ENCODE results near the gene CARNS1.
"Not testable (repeated sequence)": the region's sequence is repeated elsewhere in the genome, so short reads cannot be mapped to it uniquely, and the experiment has no call there.

Gene CARNS1

DNA sequence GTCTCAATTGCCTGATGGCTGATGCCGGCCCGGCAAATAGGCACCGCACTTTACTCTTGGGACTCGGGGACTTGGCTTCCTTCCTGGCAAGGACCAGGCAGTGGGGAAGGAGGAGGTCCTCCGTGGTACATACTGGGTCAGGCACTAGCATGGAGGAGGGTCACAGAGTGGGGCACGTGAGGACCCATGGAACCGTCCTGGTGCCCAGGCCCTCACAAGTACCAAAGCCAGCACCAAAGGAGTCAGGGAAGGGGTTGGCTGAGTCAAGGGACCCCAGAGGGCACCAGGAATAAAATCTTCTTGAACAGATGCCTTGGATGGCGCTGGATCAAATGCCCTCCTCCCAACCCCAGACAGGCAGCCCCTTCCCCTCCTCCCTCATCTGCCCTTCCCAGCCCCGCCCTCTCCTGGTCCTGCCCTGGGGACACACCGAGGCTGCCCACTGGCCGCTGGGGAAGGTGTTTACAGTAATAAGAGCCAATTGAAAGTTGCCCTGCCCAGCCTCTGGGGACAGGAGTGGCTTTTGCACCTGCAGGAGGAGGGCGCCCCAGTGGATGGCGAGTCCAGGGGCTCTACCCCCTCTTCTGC lies 5.6 kb upstream of the CARNS1 start:
- DNase-seq (ENCODE audit: low spot score), result no peak

DNA sequence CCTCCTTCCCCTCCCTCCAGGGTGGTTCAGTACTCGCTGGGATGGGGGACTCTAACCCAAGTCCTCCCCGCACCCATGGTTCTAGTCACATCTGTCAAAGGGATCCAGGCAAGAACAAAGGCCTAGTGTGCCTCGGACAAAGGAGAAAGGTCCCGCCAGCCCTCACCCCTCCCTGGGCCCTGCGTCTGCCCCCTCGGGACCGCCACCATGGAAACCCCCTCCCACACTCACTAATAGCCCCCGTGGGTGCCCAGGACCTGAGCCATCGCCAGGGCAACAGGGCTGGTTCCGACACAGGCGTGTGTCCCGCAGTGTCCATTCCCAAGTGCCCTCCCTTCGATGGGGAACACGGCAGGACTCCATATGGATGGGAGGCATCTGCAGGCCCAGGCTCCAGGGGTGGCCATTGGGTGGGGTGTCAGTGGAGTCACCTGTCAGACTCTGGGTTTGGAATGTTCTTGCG lies 5.1 kb upstream of the CARNS1 start:
- no peak for DNase-seq (ENCODE audit: low spot score)

GRCh38 chr11:67410984-67411784 lies 4.3 kb upstream of the CARNS1 start:
- no peak for DNase-seq (ENCODE audit: low spot score)

GRCh38 chr11:67411785-67412152 lies 3.7 kb upstream of the CARNS1 start:
- no peak for DNase-seq (ENCODE audit: low spot score)

GRCh38 chr11:67412495-67413179 lies 2.8 kb upstream of the CARNS1 start:
- no peak for DNase-seq (ENCODE audit: low spot score)

- DNase-seq (ENCODE audit: low spot score), result no peak
Measured at GRCh38 chr11:67413266-67413849, 2.1 kb upstream of the CARNS1 start.

GRCh38 chr11:67416416-67417335 lies 1.2 kb downstream of the CARNS1 start:
- no peak for DNase-seq (ENCODE audit: low spot score)

GRCh38 chr11:67417425-67417824 lies 1.9 kb downstream of the CARNS1 start:
- no peak for DNase-seq (ENCODE audit: low spot score)

DNA sequence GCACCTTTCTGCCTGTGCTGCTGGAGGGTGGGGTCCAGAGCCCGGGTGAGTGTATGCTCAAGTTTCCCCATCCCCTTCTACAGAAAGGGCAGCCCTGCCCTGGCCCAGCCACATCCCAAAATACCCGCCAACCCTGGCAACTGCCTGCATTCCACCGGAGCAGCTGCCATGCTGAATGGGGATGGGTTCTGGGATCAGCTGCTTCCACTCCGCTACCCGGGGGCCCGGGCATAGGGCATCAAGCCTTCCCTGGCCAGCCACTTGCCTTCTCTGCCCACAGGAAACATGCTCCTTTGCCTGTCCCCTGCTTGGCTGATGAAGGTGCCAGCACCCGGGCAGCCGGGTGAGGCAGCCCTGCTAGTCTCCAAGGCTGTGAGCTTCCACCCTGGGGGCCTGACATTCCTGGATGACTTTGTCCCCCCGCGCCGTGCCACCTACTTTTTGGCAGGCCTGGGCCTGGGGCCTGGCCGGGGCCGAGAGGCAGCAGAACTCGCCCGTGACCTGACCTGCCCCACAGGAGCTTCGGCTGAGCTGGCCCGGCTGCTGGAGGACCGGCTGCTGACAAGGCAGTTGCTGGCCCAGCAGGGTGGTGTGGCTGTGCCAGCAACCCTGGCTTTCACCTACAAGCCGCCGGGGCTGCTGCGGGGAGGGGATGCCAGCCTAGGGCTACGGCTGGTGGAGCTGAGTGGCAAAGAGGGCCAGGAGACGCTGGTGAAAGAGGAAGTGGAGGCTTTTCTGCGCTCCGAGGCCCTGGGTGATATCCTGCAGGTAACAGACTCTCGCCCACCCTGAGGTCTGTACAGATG lies 3.2 kb downstream of the CARNS1 start:
- no peak for DNase-seq (ENCODE audit: low spot score)

DNA sequence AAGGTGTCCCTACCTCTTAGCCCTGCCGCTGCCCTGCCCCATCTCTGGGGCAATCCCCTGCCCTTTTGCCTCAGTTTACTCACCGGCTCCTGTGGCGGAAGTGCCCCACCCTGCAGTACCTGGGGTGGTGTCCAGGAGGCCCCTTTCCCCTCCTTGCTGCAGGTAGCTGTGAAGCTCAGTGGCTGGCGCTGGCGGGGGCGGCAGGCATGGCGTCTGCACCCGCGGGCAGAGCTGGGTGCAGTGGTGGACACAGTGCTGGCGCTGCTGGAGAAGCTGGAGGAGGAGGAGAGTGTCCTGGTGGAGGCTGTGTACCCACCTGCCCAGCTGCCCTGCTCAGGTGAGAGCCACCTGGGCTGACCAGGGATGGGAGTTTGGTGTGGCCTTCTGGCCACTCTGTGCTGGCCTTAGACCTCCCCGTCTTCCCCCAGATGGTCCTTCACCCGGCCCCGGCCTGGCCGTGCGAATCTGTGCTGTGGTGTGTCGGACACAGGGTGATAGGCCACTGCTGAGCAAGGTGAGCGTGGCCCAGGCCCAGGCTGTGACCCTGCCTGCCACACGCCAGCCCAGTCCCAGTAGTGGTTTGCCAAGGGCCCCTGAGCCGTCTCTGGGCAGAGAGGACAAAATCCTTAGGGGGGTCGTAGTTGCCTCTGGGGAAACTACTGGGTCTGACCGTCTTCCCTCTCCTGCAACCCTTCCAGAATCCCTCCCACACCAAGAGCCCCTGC lies 4.0 kb downstream of the CARNS1 start:
- no peak for DNase-seq (ENCODE audit: low spot score)

GRCh38 chr11:67420147-67420645 lies 4.7 kb downstream of the CARNS1 start:
- DNase-seq (ENCODE audit: low spot score), result no peak

GRCh38 chr11:67420646-67421429 lies 5.4 kb downstream of the CARNS1 start:
- peak; percentile 98 for DNase-seq (ENCODE audit: low spot score)

DNA sequence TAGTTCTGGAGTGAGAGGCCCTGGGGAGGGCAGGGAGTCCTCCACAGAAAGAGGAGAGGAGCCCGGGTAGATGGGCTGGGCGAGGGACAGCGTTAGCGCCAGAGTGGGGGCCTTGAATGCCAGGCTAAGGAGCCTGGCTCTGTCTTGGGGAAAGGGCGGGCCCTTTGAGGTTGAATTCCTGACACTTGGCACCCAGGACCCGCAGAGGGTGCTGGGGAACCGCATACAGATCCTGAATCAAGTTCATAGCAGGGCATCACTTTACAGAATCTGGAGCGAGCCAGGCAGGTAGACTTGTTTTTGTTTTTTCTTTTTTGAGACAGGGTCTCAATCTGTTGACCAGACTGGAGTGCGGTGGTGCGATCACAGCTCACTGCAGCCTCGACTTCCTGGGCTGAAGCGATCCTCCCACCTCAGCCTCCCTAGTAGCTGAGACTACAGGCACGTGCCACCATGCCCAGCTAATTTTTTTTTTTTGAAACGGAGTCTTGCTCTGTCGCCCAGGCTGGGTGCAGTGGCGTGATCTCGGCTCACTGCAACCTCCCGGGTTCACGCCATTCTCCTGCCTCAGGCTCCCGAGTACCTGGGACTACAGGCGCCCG lies 6.1 kb downstream of the CARNS1 start:
- DNase-seq (ENCODE audit: low spot score), result no peak

GRCh38 chr11:67422891-67423290 lies 7.4 kb downstream of the CARNS1 start:
- no peak for DNase-seq (ENCODE audit: low spot score)

DNA sequence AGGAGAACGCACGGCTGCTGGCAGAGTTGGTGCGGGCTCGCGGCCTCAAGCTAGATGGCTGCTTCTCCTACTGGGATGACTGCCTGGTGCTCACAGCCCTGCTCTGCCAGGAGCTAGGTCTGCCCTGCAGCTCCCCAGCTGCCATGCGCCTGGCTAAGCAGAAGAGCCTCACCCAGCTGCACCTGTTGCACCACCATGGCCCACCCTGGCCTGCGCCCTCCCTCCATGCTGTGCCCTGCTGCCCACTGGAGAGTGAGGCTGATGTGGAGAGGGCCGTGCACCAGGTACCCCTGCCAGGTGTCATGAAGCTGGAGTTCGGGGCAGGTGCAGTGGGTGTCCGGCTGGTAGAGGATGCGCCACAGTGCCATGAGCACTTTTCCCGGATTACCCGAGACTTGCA lies 8.0 kb downstream of the CARNS1 start:
- DNase-seq (ENCODE audit: low spot score), result no peak

- no peak for DNase-seq (ENCODE audit: low spot score)
Measured at GRCh38 chr11:67423891-67424613, 8.6 kb downstream of the CARNS1 start.

DNA sequence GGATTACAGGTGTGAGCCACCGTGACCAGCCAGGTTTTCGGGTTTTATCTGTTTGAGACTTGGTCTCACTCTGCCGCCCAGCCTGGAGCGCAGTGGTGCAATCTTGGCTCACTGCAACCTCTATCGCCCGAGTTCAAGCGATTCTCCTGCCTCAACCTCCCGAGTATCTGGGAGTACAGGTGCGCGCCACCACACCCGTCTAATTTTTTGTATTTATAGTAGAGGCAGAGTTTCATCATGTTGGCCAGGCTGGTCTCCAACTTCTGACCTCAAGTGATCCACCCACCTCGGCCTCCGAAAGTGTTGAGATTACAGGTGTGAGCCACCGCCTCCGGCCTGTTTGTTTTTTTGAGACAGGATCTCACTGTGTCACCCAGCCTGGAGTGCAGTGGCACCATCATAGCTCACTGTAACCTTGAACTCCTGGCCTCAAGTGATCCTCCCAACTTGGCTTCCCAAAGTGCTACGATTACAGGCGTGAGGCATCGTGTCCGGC lies 11.9 kb downstream of the CARNS1 start:
- DNase-seq (ENCODE audit: low spot score), result not testable (repeated sequence)
